DOHH2 (cell line): ENCODE data around the gene ANKS4B.
"Not testable (repeated sequence)": the region's sequence is repeated elsewhere in the genome, so short reads cannot be mapped to it uniquely, and the experiment has no call there.

Experiments
- H3F3A ChIP-seq: fragments of 200-600 bp; sonication (generic), shearing (Covaris generic); 2 replicates; pipeline ENCODE4 v1.6.0; 2016; ENCODE audit warnings: antibody characterized with exemption, mild to moderate bottlenecking; ENCODE audit not compliant: control insufficient read depth, insufficient read depth
- H3K27ac ChIP-seq: fragments of 200-600 bp; sonication (generic); 2 replicates; pipeline ENCODE4 v1.5.1; 2014; ENCODE audit warnings: low read depth, mild to moderate bottlenecking, low read length, moderate library complexity
- H3K27me3 ChIP-seq: fragments of 200-600 bp; sonication (generic); 2 replicates; pipeline ENCODE4 v1.6.1; 2014; ENCODE audit warnings: mild to moderate bottlenecking, low read length, mixed read lengths; ENCODE audit not compliant: control insufficient read depth
- H3K36me3 ChIP-seq: fragments of 200-600 bp; sonication (generic); 2 replicates; pipeline ENCODE4 v1.6.1; 2014; ENCODE audit warnings: mild to moderate bottlenecking, low read length, moderate library complexity, mixed read lengths; ENCODE audit not compliant: control insufficient read depth
- H3K4me1 ChIP-seq: fragments of 200-600 bp; sonication (generic); 2 replicates; pipeline ENCODE4 v1.6.1; 2014; ENCODE audit warnings: mild to moderate bottlenecking, low read length, mixed read lengths; ENCODE audit not compliant: control insufficient read depth
- H3K4me2 ChIP-seq: fragments of 200-600 bp; sonication (generic); 2 replicates; pipeline ENCODE4 v1.6.0; 2014; ENCODE audit warnings: mild to moderate bottlenecking, low read length, moderate library complexity
- H3K4me3 ChIP-seq: fragments of 200-600 bp; sonication (generic); 2 replicates; pipeline ENCODE4 v1.5.1; 2014; ENCODE audit warnings: mild to moderate bottlenecking, low read length, mixed read lengths
- H3K79me2 ChIP-seq: fragments of 200-600 bp; sonication (generic); 2 replicates; pipeline ENCODE4 v1.6.1; 2014; ENCODE audit warnings: mild to moderate bottlenecking, low read length, mixed read lengths; ENCODE audit not compliant: control insufficient read depth
- H3K9me2 ChIP-seq: fragments of 200-600 bp; sonication (generic); replicated peaks from 2 replicates; pipeline ENCODE4 v1.6.1; 2014; ENCODE audit warnings: mild to moderate bottlenecking, low read length, mixed read lengths; ENCODE audit not compliant: control insufficient read depth
- H3K9me3 ChIP-seq: fragments of 200-600 bp; sonication (generic); 2 replicates; pipeline ENCODE4 v1.6.1; 2014; ENCODE audit warnings: antibody characterized with exemption, low read length, mixed read lengths; ENCODE audit not compliant: control insufficient read depth, insufficient read depth
- H4K20me1 ChIP-seq: fragments of 200-600 bp; sonication (generic); 2 replicates; pipeline ENCODE4 v1.6.0; 2014; ENCODE audit warnings: low read depth, mild to moderate bottlenecking, antibody characterized with exemption, low read length, moderate library complexity; ENCODE audit not compliant: control insufficient read depth, insufficient read depth
- EZH2phosphoT487 ChIP-seq: fragments of 200-600 bp; sonication (generic); IDR thresholded peaks from 2 replicates; pipeline ENCODE4 v1.6.1; 2017; ENCODE audit warnings: borderline replicate concordance, mild to moderate bottlenecking, antibody characterized with exemption, low read length, moderate library complexity, mixed read lengths
- TF ChIP-seq, protein P1 (sequence below): fragments of 200-600 bp; sonication (generic); IDR thresholded peaks from one replicate; pipeline ENCODE4 v1.5.1; 2014; ENCODE audit warnings: antibody characterized with exemption, mild to moderate bottlenecking, low read depth, low read length; ENCODE audit not compliant: poor library complexity, severe bottlenecking

ANKS4B gene

DNA sequence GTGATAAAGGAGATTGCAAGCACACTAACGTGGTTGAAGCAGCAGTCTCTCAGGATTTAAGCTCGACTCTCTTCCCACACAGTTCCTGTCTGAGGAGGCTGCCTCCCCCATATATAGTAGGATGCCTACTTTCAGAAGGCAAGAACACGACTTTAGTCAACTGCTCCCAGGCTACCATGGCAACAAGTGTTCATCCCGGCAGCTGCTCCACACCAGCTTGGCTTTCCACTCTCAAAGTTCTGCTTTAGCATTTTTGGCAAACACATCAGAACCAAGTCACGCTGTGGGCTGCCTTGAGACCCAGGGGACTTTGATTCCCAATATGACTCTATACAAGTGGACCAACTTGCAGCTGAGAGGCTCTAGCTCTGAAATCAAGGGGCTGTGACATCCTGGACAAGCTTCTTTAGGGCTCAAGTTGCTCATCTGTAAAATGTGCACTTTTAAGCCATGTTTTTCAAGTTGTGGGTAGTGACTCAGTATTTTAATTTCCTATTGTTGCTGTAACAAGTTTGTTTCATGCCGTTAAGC lies 38.7 kb upstream of the ANKS4B start:
- no peak overlapping the region for H3K27ac ChIP-seq
- H3K9me2 ChIP-seq: no peaks in the 10 kb centered on the region
- H3K4me1 ChIP-seq: no peaks in the 10 kb centered on the region
- H4K20me1 ChIP-seq: no peaks in the 10 kb centered on the region
- H3K79me2 ChIP-seq: no peaks in the 10 kb centered on the region
- peaks cover 38% of the 10 kb centered on the region for H3K27me3 ChIP-seq
- TF ChIP-seq, protein P1, sequence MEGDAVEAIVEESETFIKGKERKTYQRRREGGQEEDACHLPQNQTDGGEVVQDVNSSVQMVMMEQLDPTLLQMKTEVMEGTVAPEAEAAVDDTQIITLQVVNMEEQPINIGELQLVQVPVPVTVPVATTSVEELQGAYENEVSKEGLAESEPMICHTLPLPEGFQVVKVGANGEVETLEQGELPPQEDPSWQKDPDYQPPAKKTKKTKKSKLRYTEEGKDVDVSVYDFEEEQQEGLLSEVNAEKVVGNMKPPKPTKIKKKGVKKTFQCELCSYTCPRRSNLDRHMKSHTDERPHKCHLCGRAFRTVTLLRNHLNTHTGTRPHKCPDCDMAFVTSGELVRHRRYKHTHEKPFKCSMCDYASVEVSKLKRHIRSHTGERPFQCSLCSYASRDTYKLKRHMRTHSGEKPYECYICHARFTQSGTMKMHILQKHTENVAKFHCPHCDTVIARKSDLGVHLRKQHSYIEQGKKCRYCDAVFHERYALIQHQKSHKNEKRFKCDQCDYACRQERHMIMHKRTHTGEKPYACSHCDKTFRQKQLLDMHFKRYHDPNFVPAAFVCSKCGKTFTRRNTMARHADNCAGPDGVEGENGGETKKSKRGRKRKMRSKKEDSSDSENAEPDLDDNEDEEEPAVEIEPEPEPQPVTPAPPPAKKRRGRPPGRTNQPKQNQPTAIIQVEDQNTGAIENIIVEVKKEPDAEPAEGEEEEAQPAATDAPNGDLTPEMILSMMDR: no peak
- no peak for TF ChIP-seq EZH2phosphoT487
- no peak overlapping the region for H3K4me2 ChIP-seq
- no peaks in the 10 kb centered on the region for H3F3A ChIP-seq
- H3K4me3 ChIP-seq: no peak overlapping the region
- no peaks in the 10 kb centered on the region for H3K36me3 ChIP-seq
- H3K9me3 ChIP-seq: no peaks in the 10 kb centered on the region

DNA sequence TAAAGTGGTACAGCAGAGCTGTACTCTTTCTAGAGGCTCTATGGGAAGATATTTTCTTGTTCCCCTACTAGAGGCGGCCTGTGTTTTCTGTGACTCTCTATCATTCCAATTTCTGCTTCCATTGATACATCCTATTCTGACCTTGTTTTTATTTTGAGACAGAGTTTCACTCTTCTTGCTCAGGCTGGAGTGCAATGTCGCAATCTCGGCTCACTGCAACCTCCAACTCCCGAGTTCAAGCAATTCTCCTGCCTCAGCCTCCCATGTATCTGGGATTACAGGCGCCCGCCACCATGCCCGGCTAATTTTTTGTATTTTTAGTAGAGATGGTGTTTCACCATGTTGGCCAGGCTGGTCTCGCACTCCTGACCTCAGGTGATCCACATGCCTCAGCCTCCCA lies 38.2 kb upstream of the ANKS4B start:
- not testable (repeated sequence) for H3K9me2 ChIP-seq, H3K4me2 ChIP-seq, H3K36me3 ChIP-seq, H3K4me3 ChIP-seq, H3K27ac ChIP-seq, H3F3A ChIP-seq, H3K9me3 ChIP-seq, H3K4me1 ChIP-seq, H4K20me1 ChIP-seq, H3K79me2 ChIP-seq
- H3K27me3 ChIP-seq: peaks cover 39% of the 10 kb centered on the region

DNA sequence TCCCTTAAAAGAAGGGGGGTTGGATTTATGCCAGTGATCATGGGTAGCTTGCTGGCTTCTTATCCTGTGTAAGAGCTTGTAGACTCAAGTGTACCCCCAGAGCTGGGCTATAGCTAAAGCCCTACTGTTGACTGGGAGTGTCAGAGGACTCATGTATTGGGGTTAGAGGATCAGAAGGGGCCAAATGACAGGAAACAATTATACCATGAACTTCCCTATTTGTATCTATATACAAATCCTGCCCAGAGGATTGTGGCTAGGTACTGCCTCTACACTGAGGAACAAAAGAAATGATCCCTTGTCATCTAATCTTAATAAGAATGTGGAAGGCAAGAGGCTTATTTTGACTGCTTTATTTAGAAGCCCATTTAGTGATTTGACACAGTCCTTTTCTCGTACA lies 36.4 kb upstream of the ANKS4B start:
- TF ChIP-seq EZH2phosphoT487: no peak
- TF ChIP-seq, protein P1: no peak
- Histone ChIP-seq H3K9me2 (no peaks in the 10 kb centered on the region), H3K27ac (no peak overlapping the region), H3K9me3 (no peaks in the 10 kb centered on the region), H3K4me3 (no peak overlapping the region), H3K4me1 (no peaks in the 10 kb centered on the region), H3K79me2 (no peaks in the 10 kb centered on the region), H3K36me3 (no peaks in the 10 kb centered on the region), H4K20me1 (no peaks in the 10 kb centered on the region), H3K4me2 (no peak overlapping the region), H3F3A (no peaks in the 10 kb centered on the region), H3K27me3 (peaks cover 50% of the 10 kb centered on the region)

DNA sequence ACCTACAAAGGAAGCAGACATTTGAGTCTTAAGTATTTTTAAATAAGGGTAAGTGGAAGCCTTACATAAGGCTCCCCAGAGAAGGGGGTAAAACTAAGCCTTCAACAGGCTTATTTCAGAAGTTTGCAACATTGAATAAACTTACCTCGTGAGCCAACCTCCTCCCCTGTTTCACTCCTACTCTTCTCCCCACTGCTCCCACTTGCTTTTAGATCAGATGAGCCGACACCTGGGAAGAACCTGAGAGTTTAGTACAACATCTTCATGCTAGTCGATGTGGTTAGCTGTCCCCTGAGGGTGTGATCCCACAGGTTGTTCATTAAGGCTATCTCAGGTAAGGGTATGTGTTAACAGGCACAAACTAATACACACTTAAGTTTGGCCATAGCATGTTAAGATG lies 35.9 kb upstream of the ANKS4B start:
- no peak overlapping the region for H3K4me2 ChIP-seq
- H3F3A ChIP-seq: no peaks in the 10 kb centered on the region
- H3K9me3 ChIP-seq: no peaks in the 10 kb centered on the region
- H3K27ac ChIP-seq: no peak overlapping the region
- no peak overlapping the region for H3K4me3 ChIP-seq
- TF ChIP-seq, protein P1: no peak
- no peak for TF ChIP-seq EZH2phosphoT487
- H3K79me2 ChIP-seq: no peaks in the 10 kb centered on the region
- H4K20me1 ChIP-seq: no peaks in the 10 kb centered on the region
- no peaks in the 10 kb centered on the region for H3K4me1 ChIP-seq
- peaks cover 53% of the 10 kb centered on the region for H3K27me3 ChIP-seq
- H3K9me2 ChIP-seq: no peaks in the 10 kb centered on the region
- H3K36me3 ChIP-seq: no peaks in the 10 kb centered on the region
